CD14-positive monocyte (primary cell): ENCODE results near the gene RERE. TPM values are rescaled to one million over a fixed set of nuclear protein-coding genes. Genes with fewer than 3 reads are reported as not detected.

Source experiments
- DNase-seq, 3 donors: peaks; one replicate each; pipeline ENCODE4 v3.0.0-alpha.2; 2011 to 2022
- H2AFZ ChIP-seq: 2 replicates; pipeline ENCODE4 v1.6.0; 2012; ENCODE audit warnings: mild to moderate bottlenecking, low read depth, low read length, inconsistent platforms; ENCODE audit not compliant: insufficient read depth, poor library complexity, severe bottlenecking
- H3K27ac ChIP-seq, 2 donors: 1 replicate in 1 of 2; 2 replicates in 1 of 2; pipeline ENCODE4 v1.5.1; 2012 to 2013; ENCODE audit warnings: low read length in 2 of 2, control low read depth in 1 of 2, inconsistent platforms in 1 of 2, low read depth in 1 of 2, mild to moderate bottlenecking in 1 of 2
- H3K27me3 ChIP-seq, 2 donors: one replicate each; pipeline versions ENCODE4 v1.6.0 to v1.6.1; 2011 to 2013; ENCODE audit warnings: low read length in 2 of 2; ENCODE audit not compliant: control insufficient read depth in 2 of 2, insufficient read depth in 2 of 2
- H3K36me3 ChIP-seq, 2 donors: replicated peaks in 1 of 2; 1 replicate in 1 of 2; 2 replicates in 1 of 2; pipeline versions ENCODE4 v1.5.1 to v1.6.1; 2012 to 2013; ENCODE audit warnings: low read length in 2 of 2, control low read depth in 1 of 2, inconsistent platforms in 1 of 2, mild to moderate bottlenecking in 1 of 2; ENCODE audit not compliant: insufficient read depth in 2 of 2, control insufficient read depth in 1 of 2
- H3K4me1 ChIP-seq, 2 donors: 1 replicate in 1 of 2; 2 replicates in 1 of 2; pipeline versions ENCODE4 v1.5.1 to v1.6.1; 2012 to 2013; ENCODE audit warnings: low read length in 2 of 2, control low read depth in 1 of 2, inconsistent platforms in 1 of 2, mild to moderate bottlenecking in 1 of 2, moderate library complexity in 1 of 2; ENCODE audit not compliant: insufficient read depth in 2 of 2, control insufficient read depth in 1 of 2
- H3K4me2 ChIP-seq: replicated peaks from 2 replicates; pipeline ENCODE3; 2012; ENCODE audit warnings: low read length, moderate library complexity, mild to moderate bottlenecking; ENCODE audit not compliant: poor library complexity, severe bottlenecking; ENCODE audit errors: extremely low read depth
- H3K4me3 ChIP-seq, 3 experiments: fragments of 200-600 bp in 1 of 3; sonication (generic) in 1 of 3; replicated peaks in 1 of 3; 1 replicate in 2 of 3; 2 replicates in 1 of 3; pipeline ENCODE4 v1.5.1; 2011 to 2013; ENCODE audit warnings: low read length in 3 of 3, mild to moderate bottlenecking in 3 of 3, control low read depth in 2 of 3, low read depth in 2 of 3, inconsistent platforms in 1 of 3, moderate library complexity in 1 of 3
- H3K79me2 ChIP-seq: 2 replicates; pipeline ENCODE4 v1.6.0; 2012; ENCODE audit warnings: mild to moderate bottlenecking, control low read depth, inconsistent platforms, low read length, moderate library complexity; ENCODE audit not compliant: insufficient read depth
- H3K9ac ChIP-seq: 2 replicates; pipeline ENCODE4 v1.6.0; 2017; ENCODE audit warnings: low read length, mild to moderate bottlenecking; ENCODE audit not compliant: insufficient read depth, poor library complexity, severe bottlenecking
- H3K9me3 ChIP-seq, 2 donors: replicated peaks in 1 of 2; 1 replicate in 1 of 2; 2 replicates in 1 of 2; pipeline versions ENCODE4 v1.5.1 to v1.6.1; 2012 to 2013; ENCODE audit warnings: low read length in 2 of 2, control low read depth in 1 of 2; ENCODE audit not compliant: control insufficient read depth in 1 of 2, insufficient read depth in 1 of 2
- H4K20me1 ChIP-seq: 2 replicates; pipeline ENCODE4 v1.6.0; 2012; ENCODE audit warnings: mild to moderate bottlenecking, low read length, control low read depth, moderate library complexity; ENCODE audit not compliant: insufficient read depth
- H3K27ac Mint-ChIP-seq, 7 donors: one replicate each; pipeline ENCODE4 v1.8.0; 2020; ENCODE audit warnings: mild to moderate bottlenecking in 7 of 7, mixed read lengths in 7 of 7, moderate library complexity in 6 of 7, inconsistent platforms in 2 of 7
- H3K27me3 Mint-ChIP-seq, 3 donors: one replicate each; pipeline ENCODE4 v1.8.0; 2021 to 2022; ENCODE audit warnings: low read depth in 3 of 3, mild to moderate bottlenecking in 3 of 3, mixed read lengths in 3 of 3, moderate library complexity in 3 of 3, inconsistent platforms in 1 of 3
- H3K36me3 Mint-ChIP-seq, 2 donors: one replicate each; pipeline ENCODE4 v1.8.0; 2020; ENCODE audit warnings: mixed read lengths in 2 of 2, inconsistent platforms in 1 of 2, mild to moderate bottlenecking in 1 of 2
- H3K4me1 Mint-ChIP-seq: one replicate; pipeline ENCODE4 v1.8.0; 2020; ENCODE audit warnings: mild to moderate bottlenecking, mixed read lengths
- H3K4me3 Mint-ChIP-seq, 2 donors: one replicate each; pipeline ENCODE4 v1.8.0; 2020; ENCODE audit warnings: mild to moderate bottlenecking in 2 of 2, mixed read lengths in 2 of 2, moderate library complexity in 1 of 2
- H3K9me3 Mint-ChIP-seq, 7 donors: one replicate each; pipeline ENCODE4 v1.8.0; 2020 to 2022; ENCODE audit warnings: mixed read lengths in 7 of 7, mild to moderate bottlenecking in 6 of 7, moderate library complexity in 6 of 7, inconsistent platforms in 2 of 7
- WGBS: methylation state at CpG from one replicate; pipeline ENCODE4 v1.1.5; 2013; ENCODE audit warnings: missing lambda C conversion rate; ENCODE audit not compliant: insufficient coverage; 5-methylcytosine and 5-hydroxymethylcytosine counted together
- intact Hi-C, 2 donors: fragments of 100-400 bp; cut with micrococcal nuclease; formaldehyde crosslinking; loops; one replicate each; pipeline versions ENCODE4 v1.15.0 to v1.15.1; 2023
- polyA plus RNA-seq, 3 donors: library from polyadenylated mRNA; depleted of rRNA in 1 of 3; unstranded in 2 of 3; stranded (reverse) in 1 of 3; fragments of 300-500 nt in 2 of 3; fragments of >200 nt in 1 of 3; fragmentation: Illumina TruSeq in 2 of 3; gene quantifications; 1 replicate in 2 of 3; 2 replicates in 1 of 3; pipeline ENCODE4 v1.2.3, GENCODE V29; 2012 to 2021
- TF ChIP-seq, protein P1 (sequence below): fragments of 200-600 bp; IDR thresholded peaks from one replicate; pipeline ENCODE4 v1.8.0; 2022; ENCODE audit warnings: antibody characterized with exemption, mild to moderate bottlenecking

The RERE gene
- polyA plus RNA-seq, 3 donors: 1.2 to 19.4 (median 3.8) TPM

- intact Hi-C loops: no loop called here
- no peak for DNase-seq
Measured at GRCh38 chr1:8477166-8477982, 340.1 kb downstream of the RERE start.

GRCh38 chr1:8476006-8476405, 341.4 kb downstream of the RERE start:
- Histone ChIP-seq H3K79me2 (no peaks in the 10 kb centered on the region), H3K4me2 (no peak overlapping the region)
- peaks cover 27% of the 10 kb centered on the region for H3K4me1 Mint-ChIP-seq

More at GRCh38 chr1:8477166-8477982, 340.1 kb downstream of the RERE start:
- H3K27ac ChIP-seq: no peak overlapping the region
- Mint-ChIP-seq H3K9me3 (no peaks in the 10 kb centered on the region), H3K27ac (peak overlapping the region in 2 of 7 donors; percentile 21 to 55), H3K27me3 (no peaks in the 10 kb centered on the region), H3K4me3 (no peak overlapping the region), H3K4me1 (peaks cover 27% of the 10 kb centered on the region), H3K36me3 (peaks cover 0 to 3% of the 10 kb centered on the region in 2 donors)
- no peaks in the 10 kb centered on the region for H3K9me3 ChIP-seq
- H2AFZ ChIP-seq: no peak overlapping the region
- WGBS: 100% methylated on average over 4 of the region's 9 CpGs
- no peak overlapping the region for H3K4me3 ChIP-seq
- H3K9ac ChIP-seq: no peak overlapping the region
- H3K36me3 ChIP-seq: no peaks in the 10 kb centered on the region
- H3K4me2 ChIP-seq: no peak overlapping the region
- H4K20me1 ChIP-seq: peaks cover 4% of the 10 kb centered on the region
- no peaks in the 10 kb centered on the region for H3K27me3 ChIP-seq
- TF ChIP-seq, protein P1, sequence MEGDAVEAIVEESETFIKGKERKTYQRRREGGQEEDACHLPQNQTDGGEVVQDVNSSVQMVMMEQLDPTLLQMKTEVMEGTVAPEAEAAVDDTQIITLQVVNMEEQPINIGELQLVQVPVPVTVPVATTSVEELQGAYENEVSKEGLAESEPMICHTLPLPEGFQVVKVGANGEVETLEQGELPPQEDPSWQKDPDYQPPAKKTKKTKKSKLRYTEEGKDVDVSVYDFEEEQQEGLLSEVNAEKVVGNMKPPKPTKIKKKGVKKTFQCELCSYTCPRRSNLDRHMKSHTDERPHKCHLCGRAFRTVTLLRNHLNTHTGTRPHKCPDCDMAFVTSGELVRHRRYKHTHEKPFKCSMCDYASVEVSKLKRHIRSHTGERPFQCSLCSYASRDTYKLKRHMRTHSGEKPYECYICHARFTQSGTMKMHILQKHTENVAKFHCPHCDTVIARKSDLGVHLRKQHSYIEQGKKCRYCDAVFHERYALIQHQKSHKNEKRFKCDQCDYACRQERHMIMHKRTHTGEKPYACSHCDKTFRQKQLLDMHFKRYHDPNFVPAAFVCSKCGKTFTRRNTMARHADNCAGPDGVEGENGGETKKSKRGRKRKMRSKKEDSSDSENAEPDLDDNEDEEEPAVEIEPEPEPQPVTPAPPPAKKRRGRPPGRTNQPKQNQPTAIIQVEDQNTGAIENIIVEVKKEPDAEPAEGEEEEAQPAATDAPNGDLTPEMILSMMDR: no peak
- peaks cover 14 to 21% of the 10 kb centered on the region in 2 donors for H3K4me1 ChIP-seq
- no peaks in the 10 kb centered on the region for H3K79me2 ChIP-seq

More at GRCh38 chr1:8476006-8476405, 341.4 kb downstream of the RERE start:
- H3K27me3 Mint-ChIP-seq: peaks cover 0 to 1% (median 0%) of the 10 kb centered on the region in 3 donors
- H3K27ac Mint-ChIP-seq: peak overlapping the region in 6 of 7 donors; percentile 38 to 87 (median 76)
- Histone ChIP-seq H2AFZ (no peak overlapping the region), H3K9ac (no peak overlapping the region), H3K4me3 (peak overlapping the region in 1 of 3 experiments; percentile 28), H3K4me1 (peaks cover 14 to 21% of the 10 kb centered on the region in 2 donors), H3K9me3 (no peaks in the 10 kb centered on the region), H3K27me3 (no peaks in the 10 kb centered on the region), H3K27ac (peak overlapping the region in 1 of 2 donors; percentile 33), H3K36me3 (no peaks in the 10 kb centered on the region), H4K20me1 (peaks cover 4% of the 10 kb centered on the region)
- WGBS: no CpG with 5 or more reads among the region's 3 CpGs
- peak overlapping the region in 1 of 2 donors; percentile 68 for H3K4me3 Mint-ChIP-seq
- peak; percentile 34 to 61 (median 56) for DNase-seq
- TF ChIP-seq, protein P1: no peak
- intact Hi-C loops: no loop called here
- peaks cover 0 to 4% of the 10 kb centered on the region in 2 donors for H3K36me3 Mint-ChIP-seq
- no peaks in the 10 kb centered on the region for H3K9me3 Mint-ChIP-seq
